Mesenchymal stem cell (in vitro differentiated cells and primary cell): ENCODE data around the gene ZBTB48.

Experiments used
- DNase-seq: peaks from one replicate; pipeline ENCODE4 v3.0.0-alpha.2; 2013
- H2AFZ ChIP-seq: one replicate; pipeline ENCODE4 v1.6.1; 2013; ENCODE audit warnings: low read depth, mild to moderate bottlenecking, control low read depth, inconsistent platforms, low read length, moderate library complexity
- H2AK5ac ChIP-seq: 2 replicates; pipeline ENCODE4 v1.6.1; 2013; ENCODE audit warnings: low read length, moderate library complexity, mild to moderate bottlenecking, inconsistent platforms; ENCODE audit not compliant: severe bottlenecking
- H2BK120ac ChIP-seq: one replicate; pipeline ENCODE4 v1.6.1; 2013; ENCODE audit warnings: low read depth, mild to moderate bottlenecking, inconsistent platforms, low read length, moderate library complexity
- H2BK12ac ChIP-seq, 2 experiments: one replicate each; pipeline ENCODE4 v1.6.1; 2013; ENCODE audit warnings: inconsistent platforms in 2 of 2, low read length in 2 of 2, mild to moderate bottlenecking in 2 of 2, moderate library complexity in 2 of 2, control low read depth in 1 of 2
- H2BK15ac ChIP-seq: one replicate; pipeline ENCODE4 v1.6.1; 2013; ENCODE audit warnings: mild to moderate bottlenecking, low read depth, inconsistent platforms; ENCODE audit not compliant: poor library complexity, severe bottlenecking
- H2BK5ac ChIP-seq: 2 replicates; pipeline ENCODE4 v1.6.1; 2013; ENCODE audit warnings: low read depth, mild to moderate bottlenecking, low read length, control low read depth, inconsistent platforms; ENCODE audit not compliant: poor library complexity, severe bottlenecking
- H3K14ac ChIP-seq, 2 experiments: one replicate each; pipeline ENCODE4 v1.6.1; 2013; ENCODE audit warnings: inconsistent platforms in 2 of 2, low read length in 2 of 2, control low read depth in 1 of 2, mild to moderate bottlenecking in 1 of 2, moderate library complexity in 1 of 2
- H3K18ac ChIP-seq, 2 experiments: one replicate each; pipeline ENCODE4 v1.6.1; 2013; ENCODE audit warnings: inconsistent platforms in 2 of 2, low read length in 2 of 2, control low read depth in 1 of 2, low read depth in 1 of 2, mild to moderate bottlenecking in 1 of 2
- H3K23ac ChIP-seq, 2 experiments: one replicate each; pipeline ENCODE4 v1.6.1; 2013; ENCODE audit warnings: inconsistent platforms in 2 of 2, low read length in 2 of 2, mild to moderate bottlenecking in 2 of 2, moderate library complexity in 2 of 2, control low read depth in 1 of 2
- H3K27ac ChIP-seq: 2 replicates; pipeline ENCODE4 v1.5.1; 2013; ENCODE audit warnings: mild to moderate bottlenecking, moderate library complexity, low read length, control low read depth, inconsistent platforms; ENCODE audit not compliant: poor library complexity, severe bottlenecking
- H3K27me3 ChIP-seq, 2 experiments: 2 replicates each; pipeline versions ENCODE4 v1.6.1 to v1.7.0; 2013; ENCODE audit warnings: low read length in 2 of 2, mild to moderate bottlenecking in 2 of 2, moderate library complexity in 2 of 2, control low read depth in 1 of 2, inconsistent platforms in 1 of 2; ENCODE audit not compliant: control insufficient read depth in 1 of 2, insufficient read depth in 1 of 2
- H3K36me3 ChIP-seq, 2 experiments: 2 replicates each; pipeline versions ENCODE4 v1.6.1 to v1.7.0; 2013; ENCODE audit warnings: low read length in 2 of 2, control low read depth in 1 of 2, inconsistent platforms in 1 of 2, low read depth in 1 of 2, mild to moderate bottlenecking in 1 of 2; ENCODE audit not compliant: insufficient read depth in 2 of 2, control insufficient read depth in 1 of 2
- H3K4ac ChIP-seq, 2 experiments: one replicate each; pipeline ENCODE4 v1.6.1; 2013; ENCODE audit warnings: inconsistent platforms in 2 of 2, low read length in 2 of 2, mild to moderate bottlenecking in 2 of 2, moderate library complexity in 2 of 2, control low read depth in 1 of 2, low read depth in 1 of 2
- H3K4me1 ChIP-seq: 2 replicates; pipeline ENCODE4 v1.6.1; 2013; ENCODE audit warnings: low read depth, low read length, control low read depth; ENCODE audit not compliant: control insufficient read depth, insufficient read depth
- H3K4me2 ChIP-seq: 2 replicates; pipeline ENCODE4 v1.6.1; 2013; ENCODE audit warnings: low read length, mild to moderate bottlenecking, inconsistent platforms; ENCODE audit not compliant: poor library complexity, severe bottlenecking
- H3K4me3 ChIP-seq, 2 experiments: 2 replicates each; pipeline versions ENCODE4 v1.5.1 to v1.7.0; 2013; ENCODE audit warnings: low read length in 2 of 2, mild to moderate bottlenecking in 2 of 2, control low read depth in 1 of 2, low read depth in 1 of 2; ENCODE audit not compliant: insufficient read depth in 1 of 2
- H3K79me1 ChIP-seq: replicated peaks from 2 replicates; pipeline ENCODE4 v1.6.1; 2013; ENCODE audit warnings: mild to moderate bottlenecking, control low read depth, low read length, inconsistent platforms; ENCODE audit not compliant: poor library complexity, severe bottlenecking
- H3K9ac ChIP-seq: 2 replicates; pipeline ENCODE4 v1.7.0; 2013; ENCODE audit warnings: mild to moderate bottlenecking, low read length, moderate library complexity
- H3K9me3 ChIP-seq: 2 replicates; pipeline ENCODE4 v1.7.0; 2013; ENCODE audit warnings: mild to moderate bottlenecking, low read length; ENCODE audit not compliant: control insufficient read depth
- H4K8ac ChIP-seq: one replicate; pipeline ENCODE4 v1.6.1; 2013; ENCODE audit warnings: inconsistent platforms, mild to moderate bottlenecking, low read length, moderate library complexity
- H4K91ac ChIP-seq: one replicate; pipeline ENCODE4 v1.6.1; 2013; ENCODE audit warnings: mild to moderate bottlenecking, low read length, inconsistent platforms
- WGBS: methylation state at CpG from one replicate; pipeline ENCODE4 v1.1.7; 2013; ENCODE audit warnings: mixed read lengths; 5-methylcytosine and 5-hydroxymethylcytosine counted together

ZBTB48 gene

GRCh38 chr1:6580119-6580592 is 362 bp downstream of the ZBTB48 start:
- H3K14ac ChIP-seq, result peak overlapping the region in 1 of 2 experiments; percentile 91
- peak overlapping the region; percentile 1 to 94 for H3K23ac ChIP-seq
- peak overlapping the region; percentile 94 for H4K8ac ChIP-seq
- peak overlapping the region; percentile 79 for H3K4me2 ChIP-seq
- peak overlapping the region; percentile 91 for H4K91ac ChIP-seq
- no peak for DNase-seq
- no peak overlapping the region for H3K27ac ChIP-seq
- no peak overlapping the region for H2AK5ac ChIP-seq
- WGBS, result 3% methylated on average over 24 of the region's 30 CpGs
- peak overlapping the region in 1 of 2 experiments; percentile 88 for H3K4ac ChIP-seq
- H3K9me3 ChIP-seq, result no peaks in the 10 kb centered on the region
- peak overlapping the region; percentile 81 to 95 for H3K18ac ChIP-seq
- H3K4me3 ChIP-seq, result peak overlapping the region; percentile 86 to 99
- peaks cover 29% of the 10 kb centered on the region for H3K79me1 ChIP-seq
- H2BK120ac ChIP-seq, result no peak overlapping the region
- peak overlapping the region; percentile 93 for H3K9ac ChIP-seq
- peak overlapping the region; percentile 74 for H2BK15ac ChIP-seq
- H3K27me3 ChIP-seq, result no peaks in the 10 kb centered on the region
- H3K36me3 ChIP-seq, result no peaks in the 10 kb centered on the region
- H2BK5ac ChIP-seq, result peak overlapping the region; percentile 32
- H3K4me1 ChIP-seq, result peaks cover 28% of the 10 kb centered on the region
- H2BK12ac ChIP-seq, result no peak overlapping the region
- peak overlapping the region; percentile 96 for H2AFZ ChIP-seq

GRCh38 chr1:6580593-6581409 is 1.0 kb downstream of the ZBTB48 start:
- Histone ChIP-seq H2BK5ac (no peak overlapping the region), H2AFZ (peak overlapping the region; percentile 96), H3K4ac (peak overlapping the region in 1 of 2 experiments; percentile 41), H2AK5ac (no peak overlapping the region), H2BK15ac (peak overlapping the region; percentile 13), H3K4me2 (peak overlapping the region; percentile 79), H3K4me3 (peak overlapping the region; percentile 86 to 99), H2BK12ac (no peak overlapping the region), H3K36me3 (peaks cover 0 to 4% of the 10 kb centered on the region in 2 experiments), H3K18ac (peak overlapping the region in 1 of 2 experiments; percentile 95), H3K14ac (peak overlapping the region in 1 of 2 experiments; percentile 6), H3K23ac (peak overlapping the region; percentile 1 to 34), H3K4me1 (peaks cover 29% of the 10 kb centered on the region), H4K91ac (peak overlapping the region; percentile 40), H3K9ac (peak overlapping the region; percentile 93), H2BK120ac (no peak overlapping the region), H3K9me3 (no peaks in the 10 kb centered on the region), H4K8ac (no peak overlapping the region), H3K79me1 (peaks cover 34% of the 10 kb centered on the region), H3K27me3 (no peaks in the 10 kb centered on the region), H3K27ac (no peak overlapping the region)
- DNase-seq, result peak; percentile 63
- WGBS, result 46% methylated on average over 19 of the region's 19 CpGs

GRCh38 chr1:6581561-6582305 is 1.9 kb downstream of the ZBTB48 start:
- H3K27ac ChIP-seq, result no peak overlapping the region
- no peak overlapping the region for H2AFZ ChIP-seq
- 94% methylated on average over 10 of the region's 10 CpGs for WGBS
- H3K4me1 ChIP-seq, result peaks cover 29% of the 10 kb centered on the region
- no peak overlapping the region for H2AK5ac ChIP-seq
- no peak overlapping the region for H2BK12ac ChIP-seq
- H3K4me3 ChIP-seq, result no peak overlapping the region
- no peak overlapping the region for H2BK120ac ChIP-seq
- H3K9me3 ChIP-seq, result no peaks in the 10 kb centered on the region
- no peak overlapping the region for H3K9ac ChIP-seq
- no peaks in the 10 kb centered on the region for H3K27me3 ChIP-seq
- no peak overlapping the region for H4K91ac ChIP-seq
- peaks cover 0 to 14% of the 10 kb centered on the region in 2 experiments for H3K36me3 ChIP-seq
- no peak overlapping the region for H3K14ac ChIP-seq
- no peak for DNase-seq
- H4K8ac ChIP-seq, result no peak overlapping the region
- H2BK15ac ChIP-seq, result no peak overlapping the region
- no peak overlapping the region for H3K4me2 ChIP-seq
- H3K18ac ChIP-seq, result no peak overlapping the region
- H3K4ac ChIP-seq, result no peak overlapping the region
- no peak overlapping the region for H3K23ac ChIP-seq
- H3K79me1 ChIP-seq, result peaks cover 41% of the 10 kb centered on the region
- no peak overlapping the region for H2BK5ac ChIP-seq

GRCh38 chr1:6582370-6582769 is 2.6 kb downstream of the ZBTB48 start:
- H3K4ac ChIP-seq, result no peak overlapping the region
- no peak overlapping the region for H3K9ac ChIP-seq
- no peaks in the 10 kb centered on the region for H3K9me3 ChIP-seq
- no peak overlapping the region for H2BK12ac ChIP-seq
- H3K27ac ChIP-seq, result no peak overlapping the region
- peaks cover 31% of the 10 kb centered on the region for H3K4me1 ChIP-seq
- no peak overlapping the region for H3K23ac ChIP-seq
- H3K4me3 ChIP-seq, result no peak overlapping the region
- no peak for DNase-seq
- WGBS, result 100% methylated on average over 1 of the region's 1 CpG
- no peak overlapping the region for H4K8ac ChIP-seq
- no peak overlapping the region for H3K14ac ChIP-seq
- H4K91ac ChIP-seq, result no peak overlapping the region
- peaks cover 45% of the 10 kb centered on the region for H3K79me1 ChIP-seq
- no peak overlapping the region for H3K18ac ChIP-seq
- no peak overlapping the region for H2BK120ac ChIP-seq
- no peak overlapping the region for H2AK5ac ChIP-seq
- no peak overlapping the region for H2BK5ac ChIP-seq
- no peaks in the 10 kb centered on the region for H3K27me3 ChIP-seq
- peak overlapping the region; percentile 32 for H2BK15ac ChIP-seq
- H3K36me3 ChIP-seq, result peaks cover 1 to 20% of the 10 kb centered on the region in 2 experiments
- H2AFZ ChIP-seq, result no peak overlapping the region
- H3K4me2 ChIP-seq, result no peak overlapping the region
